ENCODE results near the gene WDR7.

DNA sequence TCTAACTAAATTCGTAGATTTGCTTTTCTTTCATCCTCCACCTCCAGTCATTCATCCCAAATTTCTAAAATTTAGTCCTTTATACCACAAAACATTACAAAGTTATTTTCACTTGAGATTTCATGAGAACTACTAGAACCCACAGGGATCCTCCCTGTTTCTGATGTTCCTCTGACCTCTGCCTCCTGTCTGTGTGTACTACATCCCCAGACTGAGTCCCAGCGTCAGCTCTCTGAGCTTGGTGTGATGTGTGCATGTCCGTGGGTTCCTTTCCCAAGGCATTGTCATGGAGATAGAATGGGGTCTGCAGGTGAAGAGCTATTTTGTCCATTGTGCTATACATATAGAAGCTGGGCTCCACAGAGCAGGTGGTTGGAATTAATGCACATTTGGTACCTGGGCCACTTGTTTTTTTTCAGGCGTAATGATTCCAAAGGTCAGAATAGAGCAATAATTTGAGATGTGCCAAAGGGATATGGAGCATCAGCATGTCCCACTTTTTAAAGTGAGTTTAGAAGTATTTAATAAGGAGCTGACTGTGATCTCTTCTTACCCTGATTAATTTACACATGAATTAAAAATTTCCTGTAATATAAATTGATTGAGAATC is 344.5 kb downstream of the WDR7 start:
- TF ChIP-seq, protein P1, sequence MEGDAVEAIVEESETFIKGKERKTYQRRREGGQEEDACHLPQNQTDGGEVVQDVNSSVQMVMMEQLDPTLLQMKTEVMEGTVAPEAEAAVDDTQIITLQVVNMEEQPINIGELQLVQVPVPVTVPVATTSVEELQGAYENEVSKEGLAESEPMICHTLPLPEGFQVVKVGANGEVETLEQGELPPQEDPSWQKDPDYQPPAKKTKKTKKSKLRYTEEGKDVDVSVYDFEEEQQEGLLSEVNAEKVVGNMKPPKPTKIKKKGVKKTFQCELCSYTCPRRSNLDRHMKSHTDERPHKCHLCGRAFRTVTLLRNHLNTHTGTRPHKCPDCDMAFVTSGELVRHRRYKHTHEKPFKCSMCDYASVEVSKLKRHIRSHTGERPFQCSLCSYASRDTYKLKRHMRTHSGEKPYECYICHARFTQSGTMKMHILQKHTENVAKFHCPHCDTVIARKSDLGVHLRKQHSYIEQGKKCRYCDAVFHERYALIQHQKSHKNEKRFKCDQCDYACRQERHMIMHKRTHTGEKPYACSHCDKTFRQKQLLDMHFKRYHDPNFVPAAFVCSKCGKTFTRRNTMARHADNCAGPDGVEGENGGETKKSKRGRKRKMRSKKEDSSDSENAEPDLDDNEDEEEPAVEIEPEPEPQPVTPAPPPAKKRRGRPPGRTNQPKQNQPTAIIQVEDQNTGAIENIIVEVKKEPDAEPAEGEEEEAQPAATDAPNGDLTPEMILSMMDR (IDR thresholded peaks at IDR 0.05): no peak
- TF ChIP-seq POLR2A (IDR thresholded peaks at IDR 0.05): no peak
